ENCODE measurements around the gene GPR39. TPM values are rescaled to one million over a fixed set of nuclear protein-coding genes. Genes with fewer than 3 reads are reported as not detected.

Gene GPR39
- total and polyA plus RNA-seq, 12 donors, result 0.04 TPM; not detected in 11

- intact Hi-C loops (cut with DNase I), result no loop called here
- no peak for ATAC-seq
- Histone ChIP-seq H3K9me3 (peaks cover 0 to 12% (median 0%) of the 10 kb centered on the region in 11 donors), H3K27me3 (peaks cover 0 to 5% (median 0%) of the 10 kb centered on the region in 7 donors), H3K4me3 (no peak overlapping the region), H3K27ac (no peak overlapping the region), H3K4me1 (no peaks in the 10 kb centered on the region), H3K36me3 (no peaks in the 10 kb centered on the region)
- no peak for DNase-seq
- no peak for TF ChIP-seq CTCF (IDR thresholded peaks at IDR 0.05)
Observed at GRCh38 chr2:132430895-132431294, 14.3 kb downstream of the GPR39 start.

- no peak for ATAC-seq
- DNase-seq, result no peak
- TF ChIP-seq CTCF (IDR thresholded peaks at IDR 0.05), result no peak
- no peak overlapping the region for H3K27ac ChIP-seq
- no peaks in the 10 kb centered on the region for H3K27me3 ChIP-seq
- 83 to 96% methylated on average over 5 of the region's 5 CpGs for WGBS, 2 donors
- intact Hi-C loops (cut with DNase I), result no loop called here
- H3K9me3 ChIP-seq, result no peaks in the 10 kb centered on the region
- no peak overlapping the region for H3K4me3 ChIP-seq
- H3K36me3 ChIP-seq, result no peaks in the 10 kb centered on the region
- no peaks in the 10 kb centered on the region for H3K4me1 ChIP-seq
Observed at GRCh38 chr2:132437852-132438669, 21.5 kb downstream of the GPR39 start.

- Histone ChIP-seq H3K27me3 (no peaks in the 10 kb centered on the region), H3K4me1 (no peaks in the 10 kb centered on the region), H3K4me3 (no peak overlapping the region), H3K9me3 (no peaks in the 10 kb centered on the region), H3K36me3 (no peaks in the 10 kb centered on the region), H3K27ac (no peak overlapping the region)
- no peak for TF ChIP-seq CTCF (IDR thresholded peaks at IDR 0.05)
- ATAC-seq (no peak), DNase-seq (no peak)
- intact Hi-C loops (cut with DNase I), result no loop called here
- 68 to 71% methylated on average over 4 of the region's 4 CpGs for WGBS, 2 donors
Observed at GRCh38 chr2:132438691-132439090, 22.1 kb downstream of the GPR39 start.

- H3K27me3 ChIP-seq, result no peaks in the 10 kb centered on the region
- no peaks in the 10 kb centered on the region for H3K4me1 ChIP-seq
- no peaks in the 10 kb centered on the region for H3K9me3 ChIP-seq
- H3K27ac ChIP-seq, result no peak overlapping the region
- TF ChIP-seq CTCF (IDR thresholded peaks at IDR 0.05), result no peak
- H3K36me3 ChIP-seq, result no peaks in the 10 kb centered on the region
- H3K4me3 ChIP-seq, result no peak overlapping the region
- DNase-seq (no peak), ATAC-seq (no peak)
- intact Hi-C loops (cut with DNase I), result no loop called here
- WGBS, 2 donors, result 80% methylated on average over 6 of the region's 6 CpGs
Observed at GRCh38 chr2:132439703-132440398, 23.2 kb downstream of the GPR39 start.

Data from heart right ventricle (tissue), 16 donors.